Measurements from ENCODE around the gene TMEM94.

TMEM94 gene

GRCh38 chr17:75494326-75494877, 38.0 kb downstream of the TMEM94 start:
- no peak for DNase-seq (ENCODE audit: low read depth in 4 of 4, low spot score in 1 of 4)

- no peak for DNase-seq (ENCODE audit: low read depth in 4 of 4, low spot score in 1 of 4)
Measured at GRCh38 chr17:75496005-75496404, 39.6 kb downstream of the TMEM94 start.

GRCh38 chr17:75498039-75498725, 41.7 kb downstream of the TMEM94 start:
- no peak for DNase-seq (ENCODE audit: low read depth in 4 of 4, low spot score in 1 of 4)

GRCh38 chr17:75498726-75499213, 42.3 kb downstream of the TMEM94 start:
- DNase-seq (ENCODE audit: low read depth in 4 of 4, low spot score in 1 of 4) = no peak

GRCh38 chr17:75499313-75500022, 43.0 kb downstream of the TMEM94 start:
- DNase-seq (ENCODE audit: low read depth in 4 of 4, low spot score in 1 of 4) = no peak

GRCh38 chr17:75500419-75501216, 44.2 kb downstream of the TMEM94 start:
- DNase-seq (ENCODE audit: low read depth in 4 of 4, low spot score in 1 of 4) = no peak

- no peak for DNase-seq (ENCODE audit: low read depth in 4 of 4, low spot score in 1 of 4)
Measured at GRCh38 chr17:75501378-75502071, 45.1 kb downstream of the TMEM94 start.

GRCh38 chr17:75502072-75502720, 45.8 kb downstream of the TMEM94 start:
- DNase-seq (ENCODE audit: low read depth in 4 of 4, low spot score in 1 of 4) = no peak

GRCh38 chr17:75502721-75503329, 46.4 kb downstream of the TMEM94 start:
- DNase-seq (ENCODE audit: low read depth in 4 of 4, low spot score in 1 of 4) = no peak

GRCh38 chr17:75503337-75503950, 47.0 kb downstream of the TMEM94 start:
- no peak for DNase-seq (ENCODE audit: low read depth in 4 of 4, low spot score in 1 of 4)

- DNase-seq (ENCODE audit: low read depth in 4 of 4, low spot score in 1 of 4) = no peak
Measured at GRCh38 chr17:75503976-75504346, 47.5 kb downstream of the TMEM94 start.

GRCh38 chr17:75504347-75505151, 48.1 kb downstream of the TMEM94 start:
- DNase-seq (ENCODE audit: low read depth in 4 of 4, low spot score in 1 of 4) = no peak

- DNase-seq (ENCODE audit: low read depth in 4 of 4, low spot score in 1 of 4) = no peak
Measured at GRCh38 chr17:75505152-75505409, 48.6 kb downstream of the TMEM94 start.

- no peak for DNase-seq (ENCODE audit: low read depth in 4 of 4, low spot score in 1 of 4)
Measured at GRCh38 chr17:75505640-75506039, 49.2 kb downstream of the TMEM94 start.

GRCh38 chr17:75506134-75506533, 49.7 kb downstream of the TMEM94 start:
- DNase-seq (ENCODE audit: low read depth in 4 of 4, low spot score in 1 of 4) = no peak

- DNase-seq (ENCODE audit: low read depth in 4 of 4, low spot score in 1 of 4) = no peak
Measured at GRCh38 chr17:75506888-75507287, 50.5 kb downstream of the TMEM94 start.

- no peak for DNase-seq (ENCODE audit: low read depth in 4 of 4, low spot score in 1 of 4)
Measured at GRCh38 chr17:75507733-75508719, 51.6 kb downstream of the TMEM94 start.

GRCh38 chr17:75508931-75509361, 52.5 kb downstream of the TMEM94 start:
- no peak for DNase-seq (ENCODE audit: low read depth in 4 of 4, low spot score in 1 of 4)

Measured in stimulated activated CD4-positive, alpha-beta T cell treated with anti-CD3 and anti-CD28 coated beads, Interleukin-1b, Interleukin-23, amount 100 ng/mL, for 24 hours (primary cell).